SK-N-SH treated with all-trans-retinoic acid at 6 μM for 48 hours (cell line): ENCODE results near the gene L3MBTL1.

ENCODE experiments used
- ATAC-seq: fragments of 200-7000 bp; cut with Tn5 transposase; 3 replicates; pipeline ENCODE4 v1.9.1; 2020; ENCODE audit warnings: mild to moderate bottlenecking, moderate library complexity
- ARNTL ChIP-seq: fragments of 450-650 bp; formaldehyde crosslinking; IDR thresholded peaks from 2 replicates; pipeline ENCODE4 v1.5.0; 2020; ENCODE audit warnings: low read depth, mild to moderate bottlenecking, moderate library complexity, borderline replicate concordance
- CREB5 ChIP-seq: fragments of 250-450 bp; sonication (Bioruptor Pico); IDR thresholded peaks from 2 replicates; pipeline ENCODE4 v1.5.1; 2020; ENCODE audit warnings: low read depth, mild to moderate bottlenecking, moderate library complexity
- ISL1 ChIP-seq: fragments of 250-450 bp; sonication (Bioruptor Pico); IDR thresholded peaks from 2 replicates; pipeline ENCODE4 v2.1.2; 2022; ENCODE audit warnings: mild to moderate bottlenecking, moderate library complexity
- OSR1 ChIP-seq: fragments of 250-450 bp; sonication (Bioruptor Pico); IDR thresholded peaks from 2 replicates; pipeline ENCODE4 v1.8.0; 2022; ENCODE audit warnings: moderate library complexity, mild to moderate bottlenecking, inconsistent platforms
- PATZ1 ChIP-seq: fragments of 250-450 bp; sonication (Bioruptor Pico); IDR thresholded peaks from 2 replicates; pipeline ENCODE4 v1.8.0; 2020; ENCODE audit warnings: mild to moderate bottlenecking, moderate library complexity, borderline replicate concordance
- POU6F1 ChIP-seq: fragments of 250-450 bp; sonication (Bioruptor Pico); IDR thresholded peaks from 2 replicates; pipeline ENCODE4 v1.8.0; 2021; ENCODE audit warnings: low read depth, mild to moderate bottlenecking, moderate library complexity, borderline replicate concordance
- RARB ChIP-seq: fragments of 250-450 bp; sonication (Bioruptor Pico); IDR thresholded peaks from 2 replicates; pipeline ENCODE4 v1.8.0; 2021; ENCODE audit warnings: mild to moderate bottlenecking, moderate library complexity
- SNAI2 ChIP-seq: fragments of 250-450 bp; sonication (Bioruptor Pico); IDR thresholded peaks from 2 replicates; pipeline ENCODE4 v1.5.0; 2020; ENCODE audit warnings: mild to moderate bottlenecking, moderate library complexity
- TCF4 ChIP-seq: fragments of 250-450 bp; sonication (Bioruptor Pico); IDR thresholded peaks from 2 replicates; pipeline ENCODE4 v1.8.0; 2021; ENCODE audit warnings: mild to moderate bottlenecking, moderate library complexity, borderline replicate concordance
- TOX ChIP-seq: fragments of 250-450 bp; sonication (Bioruptor Pico); IDR thresholded peaks from 2 replicates; pipeline ENCODE4 v1.8.0; 2021; ENCODE audit warnings: mild to moderate bottlenecking, moderate library complexity, borderline replicate concordance
- TSHZ2 ChIP-seq: fragments of 250-450 bp; sonication (Bioruptor Pico); IDR thresholded peaks from 2 replicates; pipeline ENCODE4 v1.5.0; 2020; ENCODE audit warnings: mild to moderate bottlenecking, moderate library complexity
- ZC3H10 ChIP-seq: fragments of 250-450 bp; sonication (Bioruptor Pico); IDR thresholded peaks from 2 replicates; pipeline ENCODE4 v1.5.1; 2021; ENCODE audit warnings: mild to moderate bottlenecking, moderate library complexity
- ZFP30 ChIP-seq: fragments of 450-650 bp; formaldehyde crosslinking; IDR thresholded peaks from 2 replicates; pipeline ENCODE4 v1.5.0; 2022; ENCODE audit warnings: mild to moderate bottlenecking, moderate library complexity
- ZNF565 ChIP-seq: fragments of 450-650 bp; formaldehyde crosslinking; conservative IDR thresholded peaks from 2 replicates; pipeline ENCODE4 v1.5.0; 2020; ENCODE audit warnings: low read depth, mild to moderate bottlenecking, moderate library complexity
- ZNF70 ChIP-seq: fragments of 450-650 bp; formaldehyde crosslinking; IDR thresholded peaks from 2 replicates; pipeline ENCODE4 v1.5.0; 2020; ENCODE audit warnings: mild to moderate bottlenecking, moderate library complexity
- ZNF8 ChIP-seq: fragments of 450-650 bp; formaldehyde crosslinking; IDR thresholded peaks from 2 replicates; pipeline ENCODE4 v1.5.0; 2020; ENCODE audit warnings: mild to moderate bottlenecking, moderate library complexity

Gene L3MBTL1

GRCh38 chr20:43513372-43513930 is 6.0 kb downstream of the L3MBTL1 start:
- TF ChIP-seq TSHZ2 (CRISPR knock-in tag) (no peak), ZNF565 (no peak), OSR1 (CRISPR knock-in tag) (no peak), CREB5 (CRISPR knock-in tag) (no peak), ZNF70 (CRISPR knock-in tag) (no peak), ZNF8 (CRISPR knock-in tag) (no peak), ISL1 (CRISPR knock-in tag) (no peak), ARNTL (CRISPR knock-in tag) (no peak), RARB (no peak), POU6F1 (CRISPR knock-in tag) (no peak), TOX (CRISPR knock-in tag) (no peak), ZFP30 (CRISPR knock-in tag) (no peak), TCF4 (no peak), ZC3H10 (no peak)
- TF ChIP-seq, all 23 proteins: peak for 0
- ATAC-seq, result no peak

- ATAC-seq, result peak; percentile 90
- TF ChIP-seq SNAI2, result no peak
- no peak for TF ChIP-seq POU6F1 (CRISPR knock-in tag)
- TF ChIP-seq ZFP30 (CRISPR knock-in tag), result no peak
- no peak for TF ChIP-seq ZC3H10
- TF ChIP-seq ARNTL (CRISPR knock-in tag), result no peak
- TF ChIP-seq TOX (CRISPR knock-in tag), result no peak
- TF ChIP-seq PATZ1, result no peak
- TF ChIP-seq ZNF565, result no peak
- TF ChIP-seq RARB, result no peak
- no peak for TF ChIP-seq TSHZ2 (CRISPR knock-in tag)
Measured at GRCh38 chr20:43513931-43514647, 6.6 kb downstream of the L3MBTL1 start.
